Measurements from ENCODE around the gene CRKL.

CRKL gene

GRCh38 chr22:20953668-20954500 lies 36.7 kb downstream of the CRKL start:
- DNase-seq, result no peak

DNA sequence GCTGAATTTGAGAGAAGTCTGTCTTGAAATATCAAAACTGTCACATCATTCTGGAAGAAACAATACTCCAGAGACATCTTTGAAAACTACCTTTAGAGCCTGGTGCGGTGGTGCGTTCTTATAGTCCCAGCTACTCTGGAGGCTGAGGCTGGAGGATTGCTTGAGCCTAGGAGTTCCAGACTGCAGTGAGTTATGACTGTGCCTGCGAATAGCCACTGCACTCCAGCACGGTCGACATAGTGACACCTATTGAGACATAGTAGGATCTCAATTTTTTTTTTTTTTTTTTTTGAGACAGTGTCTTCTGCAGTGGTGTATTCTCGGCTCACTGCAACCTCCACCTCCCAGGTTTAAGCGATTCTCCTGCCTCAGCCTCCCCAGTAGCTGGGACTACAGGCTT lies 38.3 kb downstream of the CRKL start:
- DNase-seq, result no peak

GRCh38 chr22:20956258-20957101 lies 39.3 kb downstream of the CRKL start:
- DNase-seq, result no peak

- DNase-seq, result no peak
Measured at GRCh38 chr22:20957102-20957682, 40.0 kb downstream of the CRKL start.

DNA sequence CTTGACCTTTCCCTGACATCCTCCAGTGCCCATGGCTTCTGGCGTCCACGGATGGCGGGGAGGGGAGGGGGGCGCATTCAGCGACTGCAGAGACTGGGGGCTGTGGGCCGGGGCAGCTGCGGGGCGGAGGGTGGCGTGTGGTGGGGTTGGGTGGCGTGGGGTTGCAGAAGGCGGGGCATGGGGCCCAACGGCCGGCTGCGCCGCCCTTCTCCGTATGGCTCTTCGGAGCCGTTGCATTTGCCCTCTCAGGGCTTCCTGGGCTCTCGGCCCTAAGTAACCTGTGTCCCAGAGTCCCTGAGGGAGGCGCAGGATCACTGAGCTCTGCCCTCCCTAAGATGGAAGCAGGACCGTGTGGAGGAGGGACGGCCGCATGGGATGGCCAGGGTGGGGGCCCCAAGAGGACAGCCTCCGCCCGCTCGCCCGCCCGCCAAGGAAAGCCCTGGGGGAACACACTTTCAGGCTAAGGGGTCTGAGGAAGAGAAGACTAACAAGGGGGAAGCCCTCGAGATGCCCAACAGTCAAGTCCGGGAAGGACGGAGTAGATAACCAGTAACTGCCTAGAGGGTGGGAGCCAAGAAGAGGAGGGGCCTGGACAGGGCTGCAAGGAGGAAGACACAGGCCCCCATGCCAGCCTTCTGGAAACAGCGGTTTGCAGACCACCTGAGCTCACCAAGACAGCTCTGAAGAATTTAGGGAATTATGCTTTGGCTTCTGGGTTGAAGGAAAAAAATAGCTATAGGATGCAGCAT lies 40.6 kb downstream of the CRKL start:
- no peak for DNase-seq

DNA sequence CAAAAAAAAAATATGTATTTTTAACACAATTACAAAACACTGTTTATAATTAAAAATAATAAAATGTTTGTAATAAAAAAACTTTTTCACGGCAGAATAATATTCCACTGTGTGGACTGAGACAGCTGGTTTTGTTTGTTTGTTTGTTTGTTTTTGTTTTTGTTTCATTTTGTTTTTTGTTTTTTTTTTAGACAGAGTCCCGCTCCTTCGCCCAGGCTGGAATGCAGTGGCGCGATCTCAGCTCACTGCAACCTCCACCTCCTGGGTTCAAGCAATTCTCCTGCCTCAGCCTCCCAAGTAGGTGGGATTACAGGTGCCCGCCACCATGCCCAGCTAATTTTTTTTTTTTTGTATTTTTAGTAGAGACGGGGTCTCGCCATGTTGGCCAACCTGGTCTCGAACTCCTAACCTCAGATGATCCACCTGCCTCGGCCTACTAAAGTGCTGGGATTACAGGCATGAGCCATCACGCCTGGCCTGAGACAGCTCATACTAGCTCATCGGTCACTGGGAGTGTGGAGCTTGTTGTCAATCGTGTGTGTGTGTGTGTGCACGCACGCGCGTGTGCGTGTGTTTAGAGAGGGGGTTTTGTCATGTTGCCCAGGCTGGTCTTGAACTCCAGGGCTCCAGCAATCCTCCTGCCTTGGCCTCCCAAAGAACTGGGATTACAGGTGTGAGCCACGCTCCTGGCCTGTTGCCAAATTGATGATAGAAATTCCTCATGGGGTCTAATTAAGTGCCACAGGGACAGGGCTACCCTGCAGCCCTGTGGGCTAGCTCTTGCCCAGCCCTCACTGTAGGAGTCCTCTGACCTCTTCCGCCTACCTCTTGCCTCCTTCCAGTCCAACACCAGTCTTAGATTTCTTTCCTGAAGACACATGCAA lies 42.6 kb downstream of the CRKL start:
- DNase-seq, result no peak

GRCh38 chr22:20960609-20961008 lies 43.4 kb downstream of the CRKL start:
- no peak for DNase-seq

- no peak for DNase-seq
Measured at GRCh38 chr22:20962491-20962945, 45.3 kb downstream of the CRKL start.

DNA sequence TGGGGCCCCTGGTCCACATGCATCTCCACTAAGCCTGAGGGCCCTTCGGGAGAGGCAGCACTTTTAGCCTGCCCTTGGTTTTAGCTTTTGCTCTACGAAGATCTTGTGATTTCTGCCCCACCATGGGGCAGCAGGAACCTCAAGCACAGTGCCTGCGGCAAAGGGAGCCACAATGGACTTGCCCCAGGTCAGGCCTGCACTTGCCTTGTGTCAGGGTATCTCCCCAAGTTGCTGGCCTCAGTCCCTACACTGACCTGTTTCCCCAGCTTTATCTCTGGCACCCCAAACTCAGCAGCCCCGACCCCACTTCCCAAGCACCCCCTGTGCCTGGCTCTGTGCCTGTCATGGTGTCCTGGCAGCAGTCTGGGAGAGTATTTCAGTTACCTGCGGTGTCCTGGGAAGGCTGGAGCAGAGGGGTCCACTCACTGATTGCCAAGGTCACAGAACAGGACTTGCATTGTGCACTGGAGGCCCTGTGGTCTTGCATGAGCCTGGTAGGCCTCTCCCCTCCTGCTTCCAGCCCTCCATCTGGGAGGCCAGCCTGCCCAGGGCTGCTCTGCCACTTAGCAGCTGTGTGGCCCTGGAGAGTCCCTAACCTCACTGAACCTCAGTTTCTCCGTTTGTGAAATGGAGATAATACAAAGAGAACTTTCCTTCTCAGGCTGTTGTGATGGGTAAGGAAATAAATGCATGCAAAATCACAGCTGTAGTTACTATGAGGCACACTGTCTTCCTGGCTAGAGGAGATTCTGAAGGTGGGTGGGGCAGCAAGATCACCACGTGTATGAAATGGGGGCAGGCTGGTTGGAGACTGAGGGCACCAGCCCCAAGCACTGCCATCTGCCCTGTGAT lies 46.2 kb downstream of the CRKL start:
- DNase-seq, result no peak

DNA sequence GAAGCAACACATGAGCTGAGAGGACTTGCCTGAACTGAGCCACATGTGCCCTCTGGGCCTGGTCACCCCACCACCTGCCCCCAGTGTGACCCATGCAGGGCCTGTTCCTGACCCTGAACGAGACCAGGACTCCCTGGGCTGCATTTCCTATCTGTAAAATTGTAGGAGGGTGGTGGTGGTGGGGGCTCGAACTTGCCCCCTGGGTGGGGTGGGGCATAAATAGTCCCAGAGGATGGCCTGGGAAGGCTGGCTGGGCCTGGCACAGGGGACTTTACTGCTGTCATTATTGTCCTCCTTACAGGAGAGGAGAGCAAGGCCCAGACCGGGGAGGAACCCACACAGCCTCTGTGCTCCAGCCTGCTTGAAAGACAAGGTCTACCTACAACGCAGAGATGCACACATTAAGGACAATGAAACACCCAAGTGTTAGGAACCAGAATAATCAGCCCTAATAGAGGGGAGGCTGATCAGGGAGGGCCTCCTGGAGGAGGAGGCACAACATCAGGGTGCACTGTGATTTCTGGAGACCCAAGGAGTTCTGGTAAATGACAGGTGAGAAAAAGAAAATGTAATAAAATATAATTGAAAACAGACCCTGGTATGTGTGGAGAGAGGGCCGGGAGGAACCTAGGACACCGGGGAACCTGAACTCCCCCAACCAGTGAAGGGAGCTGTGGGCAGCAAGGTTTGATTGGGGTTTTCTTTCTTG lies 47.0 kb downstream of the CRKL start:
- DNase-seq, result no peak

- no peak for DNase-seq
Measured at GRCh38 chr22:20964799-20965103, 47.5 kb downstream of the CRKL start.

DNA sequence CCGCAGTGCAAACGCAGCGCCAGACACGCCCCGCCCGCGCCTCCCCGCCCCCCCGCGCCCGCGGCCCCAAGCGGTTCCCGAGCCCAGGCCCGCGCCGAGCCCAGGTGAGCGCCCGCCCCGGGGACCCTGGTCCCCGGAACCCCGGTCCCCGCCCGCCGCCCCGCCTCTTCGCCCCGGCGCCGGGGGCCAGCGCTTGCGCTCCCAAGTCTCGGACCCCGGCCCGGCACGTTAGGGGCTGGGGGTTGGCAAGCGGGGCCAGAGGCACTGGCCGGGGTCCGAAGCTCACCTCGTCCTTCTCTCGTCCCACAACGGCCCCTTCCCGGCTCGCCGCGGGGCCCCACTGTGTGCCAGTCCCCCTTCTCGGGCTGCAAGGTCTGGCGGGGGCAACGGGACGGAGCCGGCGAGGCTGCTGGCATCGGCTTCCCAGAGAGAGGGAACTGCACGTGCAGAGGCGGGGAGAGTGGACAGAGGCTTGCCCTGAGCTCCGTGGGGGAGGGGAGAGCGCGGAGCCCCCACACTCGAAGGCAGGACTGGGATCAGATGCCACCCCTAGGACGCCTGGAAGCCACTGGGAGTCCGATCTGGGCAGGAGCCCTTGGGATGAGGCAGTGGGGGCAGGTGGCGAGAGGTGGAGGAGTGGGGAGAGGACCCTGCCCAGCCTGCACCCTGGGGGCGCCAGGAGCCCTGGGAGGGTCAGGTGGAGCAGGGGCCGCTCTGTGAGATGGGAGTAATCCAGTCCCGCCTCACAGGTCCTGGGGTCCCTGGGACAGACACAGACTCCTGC lies 48.1 kb downstream of the CRKL start:
- DNase-seq, result no peak

- DNase-seq, result no peak
Measured at GRCh38 chr22:20965888-20966855, 49.0 kb downstream of the CRKL start.

GRCh38 chr22:20966883-20967696 lies 49.9 kb downstream of the CRKL start, which contains the start of gene AIFM3:
Gene AIFM3, plus strand, starts transcription at chr22:20967255. Its CDS starts 690 bp downstream, at chr22:20967945.
- no peak for DNase-seq

GRCh38 chr22:20967697-20968211 lies 50.5 kb downstream of the CRKL start:
- no peak for DNase-seq

- no peak for DNase-seq
Measured at GRCh38 chr22:20968281-20968977, 51.2 kb downstream of the CRKL start.

All from CD4-positive, alpha-beta T cell treated with Interleukin-12 subunit alpha and Interleukin-12 subunit beta, for 1 hour (primary cell).